Mesendoderm (in vitro differentiated cells): ENCODE measurements around the gene LRP3.

Source experiments
- DNase-seq: peaks from one replicate; pipeline ENCODE4 v3.0.0; 2013
- H2AK5ac ChIP-seq: 2 replicates; pipeline ENCODE4 v1.6.1; 2013; ENCODE audit warnings: low read length, inconsistent platforms
- H2BK120ac ChIP-seq: 2 replicates; pipeline ENCODE4 v1.6.1; 2013; ENCODE audit warnings: low read depth, mild to moderate bottlenecking, low read length, moderate library complexity, mixed read lengths
- H2BK15ac ChIP-seq: replicated peaks from 2 replicates; pipeline ENCODE4 v1.6.1; 2013; ENCODE audit warnings: low read depth, mild to moderate bottlenecking, moderate library complexity
- H2BK5ac ChIP-seq: 2 replicates; pipeline ENCODE4 v1.6.1; 2013; ENCODE audit warnings: low read length, inconsistent platforms
- H3K18ac ChIP-seq: 2 replicates; pipeline ENCODE4 v1.6.1; 2013; ENCODE audit warnings: mild to moderate bottlenecking, low read length, mixed read lengths
- H3K23ac ChIP-seq: one replicate; pipeline ENCODE4 v1.6.1; 2013; ENCODE audit warnings: low read length
- H3K27ac ChIP-seq: 2 replicates; pipeline ENCODE4 v1.5.1; 2013; ENCODE audit warnings: low read depth, mild to moderate bottlenecking, inconsistent platforms, low read length, moderate library complexity
- H3K27me3 ChIP-seq: 2 replicates; pipeline ENCODE4 v1.6.1; 2013; ENCODE audit warnings: low read length, control low read depth, mild to moderate bottlenecking, inconsistent platforms; ENCODE audit not compliant: insufficient read depth, poor library complexity
- H3K36me3 ChIP-seq: 2 replicates; pipeline ENCODE4 v1.6.1; 2013; ENCODE audit warnings: low read length, inconsistent platforms; ENCODE audit not compliant: control insufficient read depth, insufficient read depth
- H3K4ac ChIP-seq: one replicate; pipeline ENCODE4 v1.6.1; 2013; ENCODE audit warnings: low read depth, mild to moderate bottlenecking, low read length, moderate library complexity
- H3K4me1 ChIP-seq: 2 replicates; pipeline ENCODE4 v1.6.1; 2013; ENCODE audit warnings: low read depth, low read length, inconsistent platforms; ENCODE audit not compliant: control insufficient read depth
- H3K4me2 ChIP-seq: 2 replicates; pipeline ENCODE4 v1.6.1; 2013; ENCODE audit warnings: low read length
- H3K4me3 ChIP-seq: 2 replicates; pipeline ENCODE4 v1.5.1; 2013; ENCODE audit warnings: mild to moderate bottlenecking, low read length
- H3K56ac ChIP-seq: one replicate; pipeline ENCODE4 v1.6.1; 2013; ENCODE audit warnings: low read length
- H3K79me1 ChIP-seq: 2 replicates; pipeline ENCODE4 v1.6.1; 2013; ENCODE audit warnings: low read length, inconsistent platforms
- H3K79me2 ChIP-seq: 2 replicates; pipeline ENCODE4 v1.6.1; 2013; ENCODE audit warnings: mild to moderate bottlenecking, low read length; ENCODE audit not compliant: control insufficient read depth, insufficient read depth
- H3K9ac ChIP-seq: 2 replicates; pipeline ENCODE4 v1.6.1; 2013; ENCODE audit warnings: low read length, inconsistent platforms
- H4K5ac ChIP-seq: one replicate; pipeline ENCODE4 v1.6.1; 2013; ENCODE audit warnings: low read length
- H4K8ac ChIP-seq: one replicate; pipeline ENCODE4 v1.6.1; 2013; ENCODE audit warnings: low read depth, mild to moderate bottlenecking, control low read depth, low read length, moderate library complexity
- WGBS: extraction: QIAGEN DNeasy Blood & Tissue Kit; methylation state at CpG from one replicate; pipeline ENCODE4 v1.1.7; 2013; ENCODE audit warnings: low lambda C conversion rate, missing lambda C conversion rate; ENCODE audit not compliant: insufficient coverage; ENCODE audit errors: extremely low coverage; 5-methylcytosine and 5-hydroxymethylcytosine counted together

The LRP3 gene

DNA sequence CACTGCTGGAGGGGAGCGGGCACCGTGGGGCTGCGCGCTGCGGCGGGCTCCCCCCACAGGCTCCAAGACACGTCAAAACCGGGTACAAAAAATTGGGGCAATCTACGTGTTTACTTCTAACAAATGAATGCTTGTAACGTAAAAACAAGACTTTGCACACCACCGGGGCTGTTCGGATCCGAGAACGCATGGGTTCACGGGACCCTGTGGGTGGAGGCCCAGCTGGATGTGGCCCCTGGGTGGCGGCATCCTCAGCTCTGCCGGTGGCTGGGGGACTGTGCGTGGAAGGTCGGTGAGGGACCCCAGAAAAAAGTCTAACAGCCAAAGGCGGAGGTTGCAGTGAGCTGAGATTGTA is 41.8 kb downstream of the LRP3 start:
- no CpG with 5 or more reads among the region's 20 CpGs for WGBS
- H2BK120ac ChIP-seq, result no peak overlapping the region
- no peak overlapping the region for H3K4me3 ChIP-seq
- no peak overlapping the region for H2BK15ac ChIP-seq
- no peak overlapping the region for H3K9ac ChIP-seq
- H4K5ac ChIP-seq, result no peak overlapping the region
- H3K4ac ChIP-seq, result no peak overlapping the region
- no peaks in the 10 kb centered on the region for H3K79me1 ChIP-seq
- no peak for DNase-seq
- no peaks in the 10 kb centered on the region for H3K27me3 ChIP-seq
- H3K36me3 ChIP-seq, result no peaks in the 10 kb centered on the region
- H3K4me2 ChIP-seq, result no peak overlapping the region
- no peak overlapping the region for H3K23ac ChIP-seq
- no peak overlapping the region for H3K18ac ChIP-seq
- H3K56ac ChIP-seq, result no peak overlapping the region
- no peak overlapping the region for H2BK5ac ChIP-seq
- no peak overlapping the region for H4K8ac ChIP-seq
- no peaks in the 10 kb centered on the region for H3K79me2 ChIP-seq
- no peaks in the 10 kb centered on the region for H3K4me1 ChIP-seq
- no peak overlapping the region for H3K27ac ChIP-seq
- H2AK5ac ChIP-seq, result no peak overlapping the region

DNA sequence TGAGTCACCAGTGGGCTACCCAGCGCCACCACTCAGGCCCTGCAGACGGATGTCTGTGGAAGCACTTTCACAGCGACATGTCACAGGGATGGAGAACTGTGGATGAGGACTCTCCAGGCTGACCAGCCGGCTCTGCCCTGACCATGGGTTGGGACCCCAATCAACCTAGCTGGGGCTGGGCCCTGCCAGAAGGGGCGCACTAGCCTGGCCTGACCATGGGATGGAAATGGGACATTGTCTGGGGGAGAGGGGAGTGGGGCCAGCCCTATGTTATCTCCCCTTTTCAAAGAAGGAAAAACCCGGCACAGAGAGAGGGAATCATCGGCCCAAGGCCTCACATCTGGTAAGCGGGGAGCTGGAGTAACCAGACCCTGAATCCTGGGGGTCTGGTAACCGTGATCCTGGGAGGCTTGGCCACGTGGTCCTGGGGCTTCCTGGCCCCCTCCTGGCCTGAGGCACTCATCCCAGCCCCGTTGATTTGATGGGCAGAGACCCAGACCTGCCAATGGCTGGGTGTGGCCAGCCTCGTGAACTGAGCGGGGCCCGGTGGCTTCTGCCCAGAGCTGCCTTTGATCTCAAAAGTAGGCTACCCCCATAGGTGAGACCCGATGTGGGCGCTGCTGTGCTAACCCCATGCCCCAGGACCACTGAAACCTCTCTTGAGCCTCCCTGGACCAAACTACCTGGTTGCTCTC is 42.7 kb downstream of the LRP3 start:
- Histone ChIP-seq H3K4me3 (no peak overlapping the region), H3K23ac (no peak overlapping the region)

GRCh38 chr19:33238481-33239149 is 44.5 kb downstream of the LRP3 start:
- Histone ChIP-seq H2BK120ac (no peak overlapping the region), H3K4ac (no peak overlapping the region), H2BK15ac (no peak overlapping the region), H2BK5ac (no peak overlapping the region), H3K79me2 (no peaks in the 10 kb centered on the region), H4K8ac (no peak overlapping the region), H3K4me1 (no peaks in the 10 kb centered on the region), H3K56ac (no peak overlapping the region), H3K36me3 (no peaks in the 10 kb centered on the region), H2AK5ac (no peak overlapping the region), H3K79me1 (no peaks in the 10 kb centered on the region), H3K4me3 (no peak overlapping the region), H4K5ac (no peak overlapping the region), H3K18ac (no peak overlapping the region), H3K4me2 (no peak overlapping the region), H3K27ac (no peak overlapping the region), H3K23ac (no peak overlapping the region), H3K9ac (no peak overlapping the region), H3K27me3 (no peaks in the 10 kb centered on the region)
- DNase-seq, result no peak
- no CpG with 5 or more reads among the region's 10 CpGs for WGBS

More for the DNA sequence above, 42.7 kb downstream of the LRP3 start:
- Histone ChIP-seq H3K4ac (no peak overlapping the region), H4K5ac (no peak overlapping the region), H3K4me2 (no peak overlapping the region), H4K8ac (no peak overlapping the region), H3K56ac (no peak overlapping the region), H3K79me1 (no peaks in the 10 kb centered on the region), H2BK15ac (no peak overlapping the region), H3K27me3 (no peaks in the 10 kb centered on the region), H2BK120ac (no peak overlapping the region), H3K27ac (no peak overlapping the region), H3K9ac (no peak overlapping the region), H3K18ac (no peak overlapping the region), H2BK5ac (no peak overlapping the region), H3K4me1 (no peaks in the 10 kb centered on the region), H3K36me3 (no peaks in the 10 kb centered on the region), H3K79me2 (no peaks in the 10 kb centered on the region), H2AK5ac (no peak overlapping the region)
- DNase-seq, result no peak
- WGBS, result no CpG with 5 or more reads among the region's 16 CpGs

DNA sequence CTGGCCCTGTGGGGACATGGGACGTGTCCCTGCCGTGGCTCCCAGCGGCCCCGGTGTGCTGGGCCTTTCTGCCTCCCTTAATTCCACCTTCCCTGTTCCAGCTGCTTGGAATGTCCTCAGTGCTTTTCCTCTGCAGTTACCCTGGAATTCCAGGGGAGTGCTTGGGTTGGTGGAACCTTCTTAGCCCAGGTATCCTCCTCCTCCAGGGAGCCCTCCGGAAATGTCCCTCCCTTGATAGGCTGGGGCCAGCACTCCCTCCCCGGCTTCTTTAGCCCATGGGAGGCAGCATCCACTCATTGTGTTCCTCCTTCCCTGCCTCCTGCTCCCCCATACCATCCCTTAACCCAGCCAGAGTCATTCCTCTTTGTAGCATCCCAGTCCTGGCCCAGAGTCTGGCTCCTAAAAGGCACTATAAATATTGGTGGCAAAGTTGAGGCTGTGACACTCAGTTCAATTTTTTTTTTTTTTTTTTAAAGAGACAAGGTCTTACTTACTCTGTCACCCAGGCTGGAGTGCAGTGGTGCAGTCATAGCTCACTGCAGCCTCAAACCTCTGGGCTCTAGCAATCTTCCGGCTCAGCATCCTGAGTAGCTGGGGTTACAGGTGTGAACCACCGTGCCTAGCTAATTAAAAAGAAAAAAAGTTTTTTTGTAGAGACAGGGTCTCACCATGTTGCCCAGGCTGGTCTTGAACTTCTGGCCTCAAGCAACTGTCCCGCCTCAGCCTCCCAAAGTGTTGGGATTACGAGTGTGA is 45.3 kb downstream of the LRP3 start:
- no peaks in the 10 kb centered on the region for H3K27me3 ChIP-seq
- no peak for DNase-seq
- H3K4me1 ChIP-seq, result no peaks in the 10 kb centered on the region
- H3K9ac ChIP-seq, result no peak overlapping the region
- H3K79me2 ChIP-seq, result no peaks in the 10 kb centered on the region
- no peak overlapping the region for H3K56ac ChIP-seq
- WGBS, result no CpG with 5 or more reads among the region's 10 CpGs
- H4K5ac ChIP-seq, result no peak overlapping the region
- no peaks in the 10 kb centered on the region for H3K79me1 ChIP-seq
- no peak overlapping the region for H3K4me3 ChIP-seq
- no peak overlapping the region for H3K27ac ChIP-seq
- H4K8ac ChIP-seq, result no peak overlapping the region
- H3K4me2 ChIP-seq, result no peak overlapping the region
- H2BK15ac ChIP-seq, result no peak overlapping the region
- H3K18ac ChIP-seq, result no peak overlapping the region
- no peaks in the 10 kb centered on the region for H3K36me3 ChIP-seq
- H2BK5ac ChIP-seq, result no peak overlapping the region
- H2AK5ac ChIP-seq, result no peak overlapping the region
- H3K23ac ChIP-seq, result no peak overlapping the region
- H3K4ac ChIP-seq, result no peak overlapping the region
- no peak overlapping the region for H2BK120ac ChIP-seq

GRCh38 chr19:33240181-33240771 is 46.1 kb downstream of the LRP3 start:
- Histone ChIP-seq H3K56ac (no peak overlapping the region), H3K4ac (no peak overlapping the region), H3K4me2 (no peak overlapping the region), H3K9ac (no peak overlapping the region), H3K23ac (no peak overlapping the region), H3K27ac (no peak overlapping the region), H3K79me1 (no peaks in the 10 kb centered on the region), H3K18ac (no peak overlapping the region), H3K4me1 (no peaks in the 10 kb centered on the region), H3K79me2 (no peaks in the 10 kb centered on the region), H3K27me3 (no peaks in the 10 kb centered on the region), H2BK15ac (no peak overlapping the region), H4K8ac (no peak overlapping the region), H2BK120ac (no peak overlapping the region), H2AK5ac (no peak overlapping the region), H3K36me3 (no peaks in the 10 kb centered on the region), H4K5ac (no peak overlapping the region), H3K4me3 (no peak overlapping the region), H2BK5ac (no peak overlapping the region)
- no CpG with 5 or more reads among the region's 8 CpGs for WGBS
- no peak for DNase-seq
